SIG-M5 treated with dmso at 0.1 percent for 504 hours (cell line): Measurements from ENCODE around the gene CD79A.
A peak's percentile ranks its signal among the peaks of the same experiment; 100 is the strongest.

Source experiments
- DNase-seq: peaks from one replicate; lab custom pipeline; 2025; ENCODE audit not compliant: unreplicated experiment; lab: John Stamatoyannopoulos, UW

The CD79A gene

DNA sequence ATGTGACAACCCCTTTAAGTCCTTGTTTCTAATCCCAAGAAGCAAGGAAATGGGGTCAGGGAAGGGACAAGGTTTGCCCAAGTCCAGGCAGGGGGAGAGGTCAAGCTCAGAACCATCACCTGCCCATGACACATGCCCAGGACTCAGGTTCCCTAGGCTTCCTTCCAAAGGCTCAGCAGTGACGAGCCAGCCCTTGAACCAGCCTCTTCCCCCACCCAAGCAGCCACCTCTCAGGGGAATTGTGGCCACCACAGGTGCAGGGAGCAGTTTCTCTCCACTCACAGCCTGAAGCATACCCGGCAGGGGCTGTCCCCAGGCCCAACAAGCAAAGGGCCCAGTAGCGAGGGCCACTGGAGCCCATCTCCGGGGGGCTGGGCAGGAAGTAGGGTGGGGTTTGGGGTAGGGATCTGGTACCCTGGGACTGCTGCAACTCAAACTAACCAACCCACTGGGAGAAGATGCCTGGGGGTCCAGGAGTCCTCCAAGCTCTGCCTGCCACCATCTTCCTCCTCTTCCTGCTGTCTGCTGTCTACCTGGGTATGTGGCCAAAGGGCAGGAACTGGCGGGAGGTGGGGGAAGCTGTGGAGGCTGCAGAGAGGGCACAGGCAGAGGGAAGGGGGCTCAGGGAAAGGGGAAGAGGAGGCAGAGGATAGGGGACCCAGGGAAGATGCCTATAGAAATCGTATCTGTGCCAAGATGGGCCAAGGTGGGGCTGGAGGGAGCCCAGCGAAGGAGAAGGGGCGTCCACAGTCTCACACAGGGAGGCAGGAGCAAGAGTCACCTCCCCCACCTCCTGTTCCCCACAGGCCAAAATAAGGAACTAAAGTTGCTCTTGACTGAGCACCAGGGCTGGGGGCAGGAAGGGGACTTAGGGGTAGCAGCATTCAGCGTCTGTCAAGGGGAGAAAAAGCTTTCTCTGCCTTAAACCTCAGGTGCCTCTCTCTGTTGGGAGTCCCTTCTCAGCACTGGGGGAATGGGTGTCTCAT, at the start of gene CD79A:
CD79A (plus strand) TSS at position 433 of the 986 bp plus-strand sequence; CDS start at position 459, 26 bp downstream.
- peak; percentile 70 for DNase-seq

DNA sequence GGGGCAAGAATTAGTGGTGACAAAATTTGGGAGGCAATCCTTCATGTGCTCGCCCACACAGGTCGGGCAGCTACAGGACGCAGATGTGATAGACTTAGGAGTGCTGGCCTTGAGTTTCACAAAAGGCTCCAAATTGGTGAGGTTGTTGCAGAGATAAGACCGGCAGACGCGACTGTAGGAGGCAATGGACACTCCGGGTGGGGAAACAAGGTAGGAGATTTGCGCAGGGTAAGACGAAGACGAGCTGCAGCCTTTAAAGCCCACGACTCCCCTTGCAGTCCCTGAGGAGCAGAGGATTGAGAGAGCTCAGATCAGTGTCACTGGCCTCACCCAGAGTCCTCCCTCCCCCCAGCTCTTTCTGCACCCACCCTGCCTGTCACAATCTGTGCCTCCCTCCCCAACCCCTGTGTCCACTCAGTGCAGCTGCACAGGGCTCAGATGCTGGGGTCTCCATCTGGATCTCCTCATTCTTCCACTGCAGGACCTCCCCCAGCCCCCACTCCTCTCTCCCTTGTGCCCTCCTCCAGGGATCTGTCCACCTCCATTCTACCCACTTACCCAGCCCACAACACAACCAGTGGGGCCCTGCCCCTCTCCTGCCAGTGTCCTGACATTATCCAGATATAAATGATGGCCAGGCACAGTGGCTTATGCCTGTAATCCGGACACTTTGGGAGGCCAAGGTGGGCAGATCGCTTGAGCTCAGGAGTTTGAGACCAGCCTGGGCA, 38.9 kb upstream of the CD79A start:
- DNase-seq = no peak

DNA sequence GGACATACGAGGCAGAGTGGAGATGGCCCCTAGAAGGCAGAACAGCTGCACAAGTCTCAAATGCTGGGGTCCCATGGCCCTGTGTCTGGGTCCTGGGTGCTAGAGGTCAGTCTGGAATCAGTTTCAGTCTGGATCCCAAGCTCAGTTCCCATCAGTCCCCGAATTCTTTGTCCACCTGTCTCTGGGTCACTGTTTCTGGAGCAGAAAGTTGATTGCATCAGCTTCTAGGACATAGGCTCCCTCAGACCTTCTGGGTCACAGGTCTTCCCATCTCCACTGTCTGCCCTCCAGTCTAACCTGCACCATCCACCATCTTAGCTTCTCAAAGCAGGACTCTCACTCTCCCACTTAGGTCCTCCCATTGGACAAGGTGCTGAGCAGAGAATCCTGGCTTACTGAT, 37.9 kb upstream of the CD79A start:
- DNase-seq = no peak

DNA sequence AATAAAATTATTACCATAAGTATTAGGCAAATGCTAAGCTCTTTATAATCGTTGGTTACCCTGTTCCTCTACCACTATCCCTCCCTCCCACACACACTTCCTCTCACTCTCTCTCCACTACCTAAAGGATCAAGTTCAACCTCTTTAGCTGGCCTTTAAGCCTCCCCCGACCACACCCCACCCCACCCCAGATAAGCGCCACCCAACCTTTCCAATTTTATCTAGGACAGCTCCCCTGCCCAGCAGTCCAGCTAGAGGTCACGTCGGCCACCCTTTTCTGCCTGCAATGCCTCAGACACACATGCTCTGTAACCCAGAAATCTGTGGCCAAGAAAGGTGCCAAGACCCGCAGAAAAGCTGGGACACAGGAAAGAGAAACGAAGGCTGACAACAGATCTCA, 33.7 kb upstream of the CD79A start:
- DNase-seq = no peak

DNA sequence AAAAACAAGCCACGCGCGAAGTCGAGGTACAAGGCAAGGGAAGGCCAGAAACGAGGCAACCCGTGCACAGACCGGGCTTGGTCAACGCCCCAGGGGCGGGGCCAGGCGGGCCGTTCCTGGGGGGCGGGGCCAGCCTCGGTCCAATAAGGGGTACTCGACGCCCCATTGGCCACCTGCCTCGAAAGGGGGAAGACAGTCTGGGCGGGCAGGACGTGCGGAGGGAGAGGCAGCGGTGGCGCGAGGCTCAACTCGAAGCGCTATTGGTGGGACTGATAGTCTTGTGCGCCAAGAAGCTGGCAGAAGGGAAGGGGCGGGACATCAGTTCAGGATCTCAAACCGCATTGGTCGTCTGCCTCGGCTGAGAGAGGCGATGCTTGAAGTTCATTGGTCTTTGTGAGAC, 32.5 kb upstream of the CD79A start, which contains the start of gene LYPD4:
LYPD4 (minus strand) TSS at position 83 of the 400 bp plus-strand sequence. CDS start 5,398 bp downstream, outside the sequence.
- no peak for DNase-seq

DNA sequence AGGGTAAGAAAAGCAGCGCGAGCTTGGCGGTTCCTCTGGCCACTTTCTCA, 32.3 kb upstream of the CD79A start, which contains the start of gene DMRTC2:
DMRTC2 (plus strand) TSS at position 42 of the 50 bp plus-strand sequence. CDS start 2,387 bp downstream, outside the sequence.
- no peak for DNase-seq

DNA sequence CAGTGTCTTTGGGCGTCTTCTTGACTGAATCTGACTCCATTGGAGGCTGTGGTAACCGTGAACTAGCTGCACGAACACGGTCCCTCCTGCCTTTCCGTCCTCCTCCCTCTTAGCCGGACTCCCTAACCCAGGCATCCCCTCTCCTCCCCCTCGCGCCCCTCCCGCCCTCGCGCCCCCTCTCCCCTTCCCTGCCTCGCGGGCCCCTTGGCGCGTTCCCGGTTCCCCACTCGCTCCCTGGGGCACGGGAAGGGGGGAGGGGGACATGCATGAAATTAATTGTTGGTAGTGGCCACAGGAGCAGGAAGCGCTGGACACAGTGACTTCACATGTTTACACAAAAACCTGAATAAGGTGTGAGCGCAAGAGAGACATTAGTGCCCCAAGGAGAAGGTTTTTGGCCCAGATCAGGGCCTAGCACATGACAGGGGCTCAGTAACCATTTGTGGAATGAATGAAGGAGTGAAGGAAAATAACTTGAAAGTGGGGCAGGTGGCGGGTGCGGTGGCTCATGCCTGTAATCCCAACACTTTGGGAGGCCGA, 32.0 kb upstream of the CD79A start:
- no peak for DNase-seq

DNA sequence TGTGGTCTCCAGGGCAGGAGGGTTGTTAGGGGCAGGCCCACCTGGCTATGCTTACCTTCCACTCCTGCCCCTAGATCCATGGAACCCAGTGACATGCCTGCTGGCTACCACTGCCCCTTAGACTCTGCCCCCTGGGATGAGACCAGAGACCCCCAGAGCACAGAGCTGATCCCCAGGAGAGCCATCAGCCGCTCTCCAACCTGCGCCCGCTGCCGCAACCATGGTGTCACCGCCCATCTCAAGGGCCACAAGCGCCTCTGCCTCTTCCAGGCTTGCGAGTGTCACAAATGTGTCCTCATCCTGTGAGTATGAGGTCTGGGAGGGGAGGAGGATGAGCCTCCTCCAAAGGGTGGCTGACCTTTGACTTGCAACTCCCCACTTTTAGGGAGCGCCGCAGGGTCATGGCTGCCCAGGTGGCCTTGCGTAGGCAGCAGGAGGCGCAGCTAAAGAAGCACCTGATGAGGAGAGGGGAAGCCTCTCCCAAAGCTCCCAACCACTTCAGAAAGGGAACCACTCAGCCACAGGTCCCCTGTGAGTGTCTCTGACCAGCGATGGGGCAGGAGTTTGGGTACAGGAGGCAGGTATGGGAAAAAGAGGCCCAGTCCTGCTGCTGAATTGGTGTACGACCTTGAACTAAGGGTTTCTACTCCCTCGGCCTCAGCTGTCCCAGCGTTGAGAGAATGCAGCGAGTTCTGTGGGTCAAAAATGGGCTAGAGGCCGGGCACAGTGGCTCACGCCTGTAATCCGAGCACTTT, 29.6 kb upstream of the CD79A start:
- no peak for DNase-seq

DNA sequence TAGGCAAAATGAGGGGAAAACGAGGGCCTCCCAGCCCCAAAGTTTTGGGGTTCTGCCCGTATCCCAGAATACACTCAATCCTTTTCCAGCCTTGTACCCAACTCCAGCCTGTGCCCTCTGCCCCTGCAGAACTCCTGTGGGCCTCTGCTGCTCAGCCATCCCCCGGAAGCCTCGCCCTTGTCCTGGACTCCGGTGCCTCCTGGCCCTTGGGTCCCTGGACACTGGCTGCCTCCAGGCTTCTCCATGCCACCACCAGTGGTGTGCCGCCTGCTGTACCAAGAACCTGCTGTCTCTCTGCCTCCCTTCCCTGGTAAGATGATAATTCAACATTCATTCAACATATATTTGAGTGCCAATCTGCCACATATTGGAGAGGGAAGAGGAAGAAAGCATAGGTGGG, 28.4 kb upstream of the CD79A start:
- DNase-seq = no peak

DNA sequence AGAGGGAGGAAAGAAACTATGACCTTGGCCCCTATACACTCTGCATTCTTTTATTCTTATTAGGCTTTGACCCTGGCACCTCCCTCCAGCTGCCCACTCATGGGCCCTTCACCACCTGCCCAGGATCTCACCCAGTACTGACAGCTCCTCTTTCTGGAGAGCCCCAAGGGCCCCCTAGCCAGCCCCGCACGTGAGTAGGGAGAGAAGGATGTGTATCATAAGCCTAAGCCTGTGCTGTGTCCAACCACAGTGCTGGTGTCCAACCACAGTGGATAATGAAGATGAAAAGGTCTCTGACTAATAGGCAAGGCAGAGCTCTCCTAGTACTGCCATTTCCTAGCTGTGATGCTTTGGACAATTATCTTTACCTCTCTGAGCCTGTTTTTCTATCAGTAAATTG, 28.0 kb upstream of the CD79A start:
- no peak for DNase-seq

DNA sequence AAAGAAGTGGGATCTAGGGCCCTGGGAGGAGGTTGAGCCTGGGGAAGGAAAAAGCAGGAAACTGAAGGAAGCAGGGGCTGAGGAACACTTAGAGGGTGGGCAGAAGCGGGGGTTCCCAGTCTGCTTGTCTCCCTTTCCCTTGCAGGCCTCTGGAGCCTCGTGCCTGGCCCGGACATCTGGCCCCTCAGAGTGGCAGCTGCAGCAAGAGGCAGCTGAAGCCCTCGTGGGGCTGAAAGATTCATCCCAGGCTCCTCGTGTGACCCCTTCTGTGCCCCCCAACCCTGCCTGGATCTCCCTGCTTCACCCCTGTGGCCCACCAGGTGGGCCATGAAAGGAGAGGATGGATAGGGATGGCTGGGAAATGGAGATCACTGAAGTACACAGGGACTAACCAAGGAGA, 26.7 kb upstream of the CD79A start:
- no peak for DNase-seq

DNA sequence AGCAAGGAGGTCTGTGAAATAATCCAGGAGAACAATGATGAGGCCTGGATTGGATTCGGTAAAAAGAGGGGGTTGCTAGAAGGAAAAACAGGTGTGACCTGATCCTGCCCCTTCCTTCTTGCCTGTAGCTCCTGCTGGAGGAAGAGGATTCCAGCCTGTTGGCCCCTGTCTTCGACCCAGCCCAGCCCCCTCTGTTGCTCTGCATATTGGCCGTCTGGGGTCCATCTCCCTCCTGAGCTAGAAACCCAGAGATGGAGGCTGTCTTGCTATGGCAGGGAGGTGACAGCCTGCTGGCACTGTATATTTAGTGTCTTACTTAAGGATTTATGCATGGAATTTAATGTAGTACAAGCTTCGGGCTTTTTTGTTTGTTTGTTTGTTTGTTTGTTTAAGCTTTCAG, 25.6 kb upstream of the CD79A start:
- DNase-seq = no peak

DNA sequence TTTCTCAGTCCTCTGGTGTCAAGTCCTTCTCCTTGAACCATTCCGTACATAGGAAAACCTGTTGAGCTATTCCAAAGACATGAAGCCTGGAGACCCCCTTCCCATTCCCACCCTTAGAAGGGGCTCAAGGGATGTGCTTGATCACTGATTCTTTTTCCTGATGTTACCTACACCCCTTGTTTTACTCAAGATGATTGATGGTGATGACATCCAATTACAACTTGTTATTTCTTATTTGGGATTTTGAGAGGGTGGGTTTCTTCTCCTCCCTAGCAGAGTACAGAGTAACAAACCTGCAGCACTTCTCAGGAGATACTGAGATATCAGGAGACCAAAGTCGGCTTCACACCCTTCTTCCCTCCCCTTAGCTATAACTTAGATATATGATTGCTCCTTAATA, 23.7 kb upstream of the CD79A start:
- no peak for DNase-seq

DNA sequence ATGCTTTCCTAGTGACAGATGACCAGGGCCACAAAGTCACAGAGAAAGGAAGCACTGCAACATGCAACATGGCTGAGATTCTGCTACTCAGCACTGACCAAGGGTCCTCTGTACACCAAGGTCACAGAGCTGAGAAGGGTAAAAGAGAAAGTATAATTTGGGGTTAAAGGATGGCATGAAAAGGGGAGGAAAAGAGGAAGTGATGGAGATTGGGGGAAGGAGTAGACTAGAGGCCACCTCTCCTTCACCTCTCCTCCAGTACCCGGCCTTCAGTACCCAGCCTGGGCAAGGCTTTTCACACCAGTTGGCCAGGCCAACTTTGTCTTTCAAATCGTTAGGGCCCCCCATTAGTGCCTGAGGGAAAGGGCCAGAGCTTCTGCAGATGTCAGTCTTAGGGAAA, 23.3 kb upstream of the CD79A start:
- no peak for DNase-seq

DNA sequence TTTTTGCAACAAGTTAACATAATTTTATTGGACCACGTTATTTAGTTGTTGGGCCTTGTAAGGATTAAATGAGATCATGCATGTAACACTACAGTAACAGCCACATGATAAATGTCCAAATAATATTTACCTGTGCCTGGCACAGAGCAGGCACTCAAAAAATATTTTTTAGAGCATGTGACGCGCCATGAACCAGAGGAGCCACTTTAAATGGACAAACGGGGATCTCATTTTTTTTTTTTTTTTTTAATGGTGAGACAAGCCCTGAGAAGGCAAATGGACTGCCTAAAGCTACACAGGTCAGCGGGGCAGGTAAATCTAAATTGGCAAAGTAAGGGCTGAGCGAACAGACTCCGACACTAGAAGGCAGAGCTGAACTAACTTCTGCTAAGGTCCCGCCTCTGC, 17.9 kb upstream of the CD79A start:
- no peak for DNase-seq

DNA sequence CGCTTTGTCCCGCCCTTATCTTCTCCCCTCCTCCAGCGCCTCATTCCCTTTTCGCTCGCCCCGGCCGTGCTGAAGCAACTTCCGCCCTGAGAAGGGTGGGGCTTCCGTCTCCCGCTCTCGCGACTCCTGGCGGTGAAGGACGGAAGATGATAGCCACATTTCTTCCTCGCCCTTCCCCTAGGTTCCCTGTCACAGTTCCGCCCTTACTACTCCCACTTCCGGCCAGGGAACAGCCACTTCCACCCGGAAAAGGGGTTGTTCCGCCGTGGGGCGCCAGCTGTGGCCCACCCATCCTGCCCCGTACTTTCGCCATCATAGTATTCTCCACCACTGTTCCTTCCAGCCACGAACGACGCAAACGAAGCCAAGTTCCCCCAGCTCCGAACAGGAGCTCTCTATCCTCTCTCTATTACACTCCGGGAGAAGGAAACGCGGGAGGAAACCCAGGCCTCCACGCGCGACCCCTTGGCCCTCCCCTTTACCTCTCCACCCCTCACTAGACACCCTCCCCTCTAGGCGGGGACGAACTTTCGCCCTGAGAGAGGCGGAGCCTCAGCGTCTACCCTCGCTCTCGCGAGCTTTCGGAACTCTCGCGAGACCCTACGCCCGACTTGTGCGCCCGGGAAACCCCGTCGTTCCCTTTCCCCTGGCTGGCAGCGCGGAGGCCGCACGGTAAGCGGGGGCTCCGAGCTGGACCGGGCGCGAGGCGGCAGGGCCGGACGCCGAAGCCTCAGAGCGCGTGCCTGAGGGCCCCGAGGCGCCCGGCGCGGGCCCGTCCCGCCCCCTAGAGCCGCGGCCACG, 17.3 kb upstream of the CD79A start, which contains the start of gene RPS19:
RPS19 (plus strand) TSS at position 638 of the 801 bp plus-strand sequence. CDS start 520 bp downstream, outside the sequence.
- DNase-seq = peak; percentile 98

DNA sequence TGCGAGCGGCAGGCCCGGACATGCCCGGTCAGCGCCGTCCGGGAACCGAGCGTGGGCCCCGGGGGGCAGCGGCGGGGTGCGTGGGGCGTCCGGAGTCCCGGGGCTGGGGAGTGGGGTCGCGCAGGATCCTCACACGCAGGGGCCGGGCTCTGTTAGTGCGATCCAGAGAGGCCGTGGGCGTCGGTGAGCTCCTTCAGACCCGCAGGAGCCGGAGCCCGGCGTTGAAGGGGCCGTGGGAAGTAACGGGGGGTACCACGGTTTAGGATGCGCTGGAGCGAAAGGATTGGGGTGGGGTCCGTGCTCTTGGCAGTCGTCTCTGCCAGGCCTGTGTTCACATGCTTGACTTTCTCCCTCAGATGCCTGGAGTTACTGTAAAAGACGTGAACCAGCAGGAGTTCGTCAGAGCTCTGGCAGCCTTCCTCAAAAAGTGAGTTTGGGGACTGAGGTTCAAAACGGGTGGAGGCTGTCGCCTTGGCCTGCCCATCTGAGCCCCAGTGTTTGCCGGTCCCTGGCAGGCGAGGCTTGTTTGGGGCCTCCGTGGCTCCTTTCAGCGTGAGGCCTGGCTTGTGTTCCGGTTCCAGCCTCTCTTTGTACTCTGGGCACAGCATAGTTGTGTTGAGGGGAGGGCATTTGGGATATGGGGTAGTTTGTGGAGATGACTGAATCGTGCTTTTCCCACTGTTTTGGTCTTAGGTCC, 16.5 kb upstream of the CD79A start:
- DNase-seq = no peak

DNA sequence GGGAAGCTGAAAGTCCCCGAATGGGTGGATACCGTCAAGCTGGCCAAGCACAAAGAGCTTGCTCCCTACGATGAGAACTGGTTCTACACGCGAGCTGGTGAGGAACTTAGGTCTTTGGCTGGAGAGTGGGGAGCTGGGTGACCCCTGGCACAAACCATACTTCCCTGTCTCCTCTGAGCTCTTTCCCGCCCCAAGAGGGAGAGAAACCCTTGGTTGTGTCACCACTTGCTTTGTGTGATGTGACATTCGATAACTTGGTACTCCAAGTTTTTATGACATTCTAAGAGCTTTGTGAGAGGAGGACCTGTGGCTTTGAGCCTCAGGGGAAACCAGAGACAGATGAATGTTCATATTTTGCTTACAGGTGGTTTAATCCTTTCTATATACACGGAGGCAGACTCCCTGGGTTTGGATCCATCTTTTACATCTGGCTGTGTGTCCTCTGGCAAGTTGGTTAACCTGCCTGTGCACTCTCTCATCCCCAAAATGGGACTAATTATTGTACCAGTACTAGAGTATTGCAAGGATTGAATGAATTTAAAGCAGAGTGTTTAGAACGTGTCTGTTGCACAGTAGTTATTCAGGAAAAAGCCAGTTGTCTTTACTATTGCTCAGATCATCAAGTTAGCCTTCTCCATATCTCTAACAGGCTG, 15.8 kb upstream of the CD79A start:
- no peak for DNase-seq

DNA sequence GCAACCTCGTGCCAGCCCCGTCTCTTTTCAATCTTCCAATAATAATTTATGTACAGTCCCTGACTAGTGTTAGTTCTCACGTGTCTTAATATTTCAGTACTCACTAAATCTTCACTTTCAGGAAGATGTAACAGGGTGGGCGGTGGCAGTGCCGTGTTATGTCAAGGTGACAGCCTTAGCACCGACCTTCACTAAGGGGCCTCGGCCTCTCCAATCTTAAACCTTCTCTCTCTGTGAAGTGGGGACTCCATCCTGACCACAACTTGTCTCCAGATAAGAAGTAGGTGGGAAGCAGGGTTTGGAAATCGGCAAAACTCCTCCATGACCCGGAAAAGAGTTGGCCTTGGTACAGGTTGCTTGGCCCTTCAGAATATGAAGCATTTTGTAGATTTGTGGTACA, 15.2 kb upstream of the CD79A start:
- DNase-seq = no peak
